H1 (cell line): Measurements from ENCODE around the gene CDON. TPM values are rescaled to one million over a fixed set of nuclear protein-coding genes. Genes with fewer than 3 reads are reported as not detected.

Experiments
- CTCF ChIA-PET: fragments of 300-600 bp; sonication (Branson Sonifier 250); formaldehyde crosslinking; loops from one replicate; lab custom pipeline; 2021; ENCODE audit not compliant: partially characterized antibody; lab: Charles Lee
- POLR2A ChIA-PET: fragments of 300-600 bp; sonication (Branson Sonifier 250); formaldehyde crosslinking; loops from one replicate; lab custom pipeline; 2021; ENCODE audit warnings: inconsistent platforms; ENCODE audit not compliant: partially characterized antibody; lab: Charles Lee
- DNase-seq, 2 experiments: peaks; one replicate each; pipeline versions ENCODE4 v3.0.0 to v3.0.0-alpha.2; 2010 to 2022; ENCODE audit warnings: low spot score in 2 of 2, low read depth in 1 of 2, mixed read lengths in 1 of 2
- FAIRE-seq: peaks from 2 replicates; lab custom pipeline; 2011; peaks lifted over from hg19 to GRCh38; lab: Jason Lieb, UNC
- H2AFZ ChIP-seq: 2 replicates; pipeline ENCODE4 v1.8.1; 2012; ENCODE audit warnings: low read length, inconsistent platforms
- H2AK5ac ChIP-seq: 2 replicates; pipeline ENCODE4 v1.6.1; 2013; ENCODE audit warnings: low read depth, low read length
- H2BK120ac ChIP-seq: replicated peaks from 2 replicates; pipeline ENCODE3; 2013; ENCODE audit warnings: low read depth, low read length, inconsistent platforms
- H2BK12ac ChIP-seq: 2 replicates; pipeline ENCODE4 v1.6.1; 2013; ENCODE audit warnings: low read depth, low read length
- H2BK15ac ChIP-seq: 2 replicates; pipeline ENCODE4 v1.6.1; 2013; ENCODE audit warnings: low read length
- H2BK20ac ChIP-seq: 2 replicates; pipeline ENCODE4 v1.6.1; 2013; ENCODE audit warnings: low read length
- H2BK5ac ChIP-seq: 2 replicates; pipeline ENCODE4 v1.6.1; 2013; ENCODE audit warnings: low read depth, low read length
- H3K14ac ChIP-seq: 2 replicates; pipeline ENCODE4 v1.6.1; 2013; ENCODE audit warnings: inconsistent platforms; ENCODE audit not compliant: insufficient read length
- H3K18ac ChIP-seq: 2 replicates; pipeline ENCODE4 v1.6.1; 2013; ENCODE audit warnings: low read length; ENCODE audit errors: extremely low read depth
- H3K23ac ChIP-seq: 2 replicates; pipeline ENCODE4 v1.6.1; 2013; ENCODE audit warnings: inconsistent platforms; ENCODE audit not compliant: insufficient read length
- H3K23me2 ChIP-seq: 2 replicates; pipeline ENCODE4 v1.6.1; 2013; ENCODE audit warnings: low read depth, low read length
- H3K27ac ChIP-seq: 2 replicates; pipeline ENCODE4 v1.6.1; 2011; ENCODE audit warnings: low read depth, low read length, inconsistent platforms
- H3K27me3 ChIP-seq, 4 experiments: replicated peaks in 1 of 4; 1 replicate in 1 of 4; 2 replicates in 3 of 4; pipeline versions ENCODE4 v1.6.1 to v1.8.1; 2011 to 2013; ENCODE audit warnings: low read length in 3 of 4, mild to moderate bottlenecking in 3 of 4, inconsistent platforms in 2 of 4, mixed read lengths in 2 of 4, moderate library complexity in 1 of 4; ENCODE audit not compliant: control insufficient read depth in 3 of 4, insufficient read depth in 3 of 4; ENCODE audit errors: extremely low read depth in 1 of 4
- H3K36me3 ChIP-seq, 4 experiments: 2 replicates each; pipeline versions ENCODE4 v1.6.1 to v1.8.1; 2011 to 2013; ENCODE audit warnings: mild to moderate bottlenecking in 4 of 4, low read length in 3 of 4, moderate library complexity in 2 of 4, control low read depth in 1 of 4, inconsistent platforms in 1 of 4; ENCODE audit not compliant: insufficient read depth in 4 of 4, control insufficient read depth in 2 of 4
- H3K4ac ChIP-seq: replicated peaks from 2 replicates; pipeline ENCODE3; 2013; ENCODE audit warnings: low read length, low read depth, mixed read lengths, inconsistent platforms; ENCODE audit not compliant: insufficient read length
- H3K4me1 ChIP-seq, 4 experiments: replicated peaks in 1 of 4; 1 replicate in 1 of 4; 2 replicates in 3 of 4; pipeline versions ENCODE4 v1.6.1 to v1.8.1; 2011 to 2013; ENCODE audit warnings: low read length in 3 of 4, inconsistent platforms in 2 of 4, mixed read lengths in 1 of 4; ENCODE audit not compliant: insufficient read depth in 4 of 4, control insufficient read depth in 3 of 4
- H3K4me2 ChIP-seq, 2 experiments: 2 replicates each; pipeline versions ENCODE4 v1.6.1 to v1.8.1; 2011 to 2013; ENCODE audit warnings: low read depth in 2 of 2, low read length in 2 of 2, control low read depth in 1 of 2, inconsistent platforms in 1 of 2, mild to moderate bottlenecking in 1 of 2; ENCODE audit not compliant: insufficient read depth in 1 of 2
- H3K4me3 ChIP-seq, 4 experiments: fragments of 200-600, 300-600 bp in 1 of 4; sonication (generic), shearing (Covaris generic), sonication (Bioruptor Twin) in 1 of 4; 2 replicates each; pipeline versions ENCODE4 v1.5.1 to v1.8.1; 2011 to 2016; ENCODE audit warnings: low read length in 4 of 4, low read depth in 3 of 4, control low read depth in 2 of 4, inconsistent platforms in 2 of 4, mild to moderate bottlenecking in 2 of 4, mixed read lengths in 1 of 4, moderate library complexity in 1 of 4; ENCODE audit not compliant: insufficient read depth in 2 of 4; ENCODE audit errors: extremely low read depth in 1 of 4
- H3K56ac ChIP-seq: replicated peaks from 2 replicates; pipeline ENCODE3; 2013; ENCODE audit warnings: low read depth, mild to moderate bottlenecking, mixed read lengths, low read length, inconsistent platforms; ENCODE audit not compliant: insufficient read length
- H3K79me1 ChIP-seq: 2 replicates; pipeline ENCODE4 v1.6.1; 2013; ENCODE audit warnings: low read depth, low read length, control low read depth
- H3K79me2 ChIP-seq, 2 experiments: 2 replicates each; pipeline versions ENCODE4 v1.6.1 to v1.8.1; 2012 to 2013; ENCODE audit warnings: low read length in 2 of 2, mild to moderate bottlenecking in 2 of 2, inconsistent platforms in 1 of 2; ENCODE audit not compliant: insufficient read depth in 2 of 2, control insufficient read depth in 1 of 2
- H3K9ac ChIP-seq, 4 experiments: replicated peaks in 1 of 4; 1 replicate in 1 of 4; 2 replicates in 3 of 4; pipeline versions ENCODE4 v1.6.1 to v1.8.1; 2011 to 2013; ENCODE audit warnings: low read depth in 3 of 4, low read length in 3 of 4, control low read depth in 2 of 4, mild to moderate bottlenecking in 2 of 4, moderate library complexity in 2 of 4, inconsistent platforms in 1 of 4; ENCODE audit errors: extremely low read depth in 1 of 4
- H3K9me3 ChIP-seq, 2 experiments: 2 replicates each; pipeline versions ENCODE4 v1.6.1 to v1.8.1; 2012 to 2013; ENCODE audit warnings: mild to moderate bottlenecking in 2 of 2, moderate library complexity in 2 of 2, control low read depth in 1 of 2, inconsistent platforms in 1 of 2, low read depth in 1 of 2, low read length in 1 of 2, mixed read lengths in 1 of 2; ENCODE audit not compliant: insufficient read depth in 2 of 2
- H4K20me1 ChIP-seq, 2 experiments: replicated peaks in 1 of 2; 2 replicates each; pipeline versions ENCODE3 to v1.8.1; 2011 to 2013; ENCODE audit warnings: inconsistent platforms in 2 of 2, low read length in 2 of 2, mild to moderate bottlenecking in 1 of 2; ENCODE audit not compliant: insufficient read depth in 2 of 2, control insufficient read depth in 1 of 2
- H4K5ac ChIP-seq: 2 replicates; pipeline ENCODE4 v1.6.1; 2013; ENCODE audit warnings: low read length, low read depth, mixed read lengths, inconsistent platforms; ENCODE audit not compliant: insufficient read length
- H4K8ac ChIP-seq: 2 replicates; pipeline ENCODE4 v1.8.0; 2013; ENCODE audit warnings: mild to moderate bottlenecking, moderate library complexity, low read length, inconsistent platforms; ENCODE audit not compliant: insufficient read depth; ENCODE audit errors: extremely low read depth
- H4K91ac ChIP-seq: replicated peaks from 2 replicates; pipeline ENCODE3; 2013; ENCODE audit warnings: low read length, mixed read lengths, inconsistent platforms; ENCODE audit not compliant: insufficient read length
- BACH1 ChIP-seq: IDR thresholded peaks from 2 replicates; pipeline ENCODE4 v1.6.1; 2012; ENCODE audit warnings: low read length, improper control_type of control experiment
- BCL11A ChIP-seq, 2 experiments: IDR thresholded peaks; one replicate each; pipeline ENCODE4 v1.6.1; 2011; ENCODE audit warnings: low read depth in 2 of 2, low read length in 2 of 2, mild to moderate bottlenecking in 2 of 2
- EP300 ChIP-seq, 2 experiments: IDR thresholded peaks; 1 replicate in 1 of 2; 2 replicates in 1 of 2; pipeline ENCODE4 v1.6.1; 2011 to 2012; ENCODE audit warnings: low read depth in 2 of 2, low read length in 2 of 2, mild to moderate bottlenecking in 2 of 2, borderline replicate concordance in 1 of 2, inconsistent platforms in 1 of 2, moderate library complexity in 1 of 2
- JUN ChIP-seq: IDR thresholded peaks from 2 replicates; pipeline ENCODE4 v1.6.1; 2011; ENCODE audit warnings: low read depth, mild to moderate bottlenecking, improper control_type of control experiment, low read length
- MAX ChIP-seq: IDR thresholded peaks from 2 replicates; pipeline ENCODE4 v1.6.1; 2012; ENCODE audit warnings: inconsistent platforms
- PHF8 ChIP-seq: fragments of 200-600 bp; sonication (generic); conservative IDR thresholded peaks from 2 replicates; pipeline ENCODE4 v1.7.1; 2012; ENCODE audit warnings: low read depth, mild to moderate bottlenecking, inconsistent platforms, low read length, moderate library complexity
- RBBP5 ChIP-seq: IDR thresholded peaks from 2 replicates; pipeline ENCODE4 v1.7.1; 2012; ENCODE audit warnings: low read depth, mild to moderate bottlenecking, inconsistent platforms, low read length, moderate library complexity, borderline replicate concordance
- RFX5 ChIP-seq: IDR thresholded peaks from 2 replicates; pipeline ENCODE4 v1.6.1; 2011; ENCODE audit warnings: low read depth, low read length, improper control_type of control experiment, borderline replicate concordance
- RNF2 ChIP-seq: fragments of 200-900, 300-1000 bp; sonication (generic); IDR thresholded peaks from 2 replicates; pipeline ENCODE4 v1.7.1; 2016; ENCODE audit warnings: borderline replicate concordance, low read depth, mild to moderate bottlenecking, antibody characterized with exemption, low read length; ENCODE audit not compliant: poor library complexity, severe bottlenecking; ENCODE audit errors: missing control alignments
- SP2 ChIP-seq: IDR thresholded peaks from 2 replicates; pipeline ENCODE4 v1.6.1; 2012; ENCODE audit warnings: mild to moderate bottlenecking, low read length, inconsistent platforms
- SRF ChIP-seq: IDR thresholded peaks from 2 replicates; pipeline ENCODE4 v1.6.1; 2011; ENCODE audit warnings: mild to moderate bottlenecking, low read depth, low read length, moderate library complexity
- TAF7 ChIP-seq: optimal IDR thresholded peaks from 2 replicates; pipeline ENCODE3; 2011; ENCODE audit warnings: low read depth, mild to moderate bottlenecking, inconsistent platforms, low read length, moderate library complexity, borderline replicate concordance
- TCF12 ChIP-seq: IDR thresholded peaks from 2 replicates; pipeline ENCODE4 v1.6.1; 2011; ENCODE audit warnings: low read depth, mild to moderate bottlenecking, low read length
- ZNF274 ChIP-seq: IDR thresholded peaks from 2 replicates; pipeline ENCODE4 v1.7.0; 2012; ENCODE audit warnings: low read length, borderline replicate concordance; ENCODE audit errors: extremely low read depth
- WGBS, 2 experiments: shearing (Covaris generic) in 1 of 2; methylation state at CpG; one replicate each; pipeline versions ENCODE4 v1.1.6 to v1.1.7; 2013 to 2015; ENCODE audit warnings: low lambda C conversion rate in 2 of 2, mixed read lengths in 2 of 2, inconsistent platforms in 1 of 2, low coverage in 1 of 2, missing lambda C conversion rate in 1 of 2; ENCODE audit not compliant: insufficient replicate concordance in 2 of 2, insufficient coverage in 1 of 2, insufficient read length in 1 of 2; ENCODE audit errors: extremely low coverage in 1 of 2, missing lambda C conversion rate in 1 of 2; 5-methylcytosine and 5-hydroxymethylcytosine counted together
- polyA plus RNA-seq, 7 experiments: library from polyadenylated mRNA; depleted of rRNA in 3 of 7; stranded (reverse) in 5 of 7; unstranded in 2 of 7; fragments of >200 nt in 5 of 7; fragments of 200-250 nt in 2 of 7; gene quantifications; 1 replicate in 5 of 7; 2 replicates in 1 of 7; 4 replicates in 1 of 7; pipeline versions ENCODE4 v1.2.1 to v1.2.3, GENCODE V29; 2011 to 2013; ENCODE audit warnings: missing spikeins in 2 of 7, mixed read lengths in 2 of 7
- total RNA-seq: library from RNA; stranded (reverse); fragmentation: NEBNext Ultra II Directional; extraction: Animal tissue kit (Norgen Biotek cat#: 25700); gene quantifications from 2 replicates; pipeline ENCODE4 v1.2.1, GENCODE V29; 2021

Gene CDON
- total and polyA plus RNA-seq, 2 of the 8 experiments (the other 6 are each of a cell fraction or from before 2014, with no cell fraction given): 11.0 to 32.5 TPM

- no peaks in the 10 kb centered on the region for H3K79me2 ChIP-seq
- FAIRE-seq: no peak
- H3K23ac ChIP-seq: no peak overlapping the region
- no peak for TF ChIP-seq TCF12
- TF ChIP-seq ZNF274: no peak
- no peak for TF ChIP-seq JUN
- no peak for TF ChIP-seq EP300 (IDR thresholded peaks at IDR 0.05; ENCODE audit: borderline replicate concordance in 1 of 2, low read depth in 2 of 2, low read length in 2 of 2)
- TF ChIP-seq BCL11A (IDR thresholded peaks at IDR 0.05; ENCODE audit: low read depth in 2 of 2, low read length in 2 of 2): no peak
- TF ChIP-seq TAF7: no peak
- no peak for TF ChIP-seq BACH1
- no peak for TF ChIP-seq PHF8
- TF ChIP-seq RFX5: no peak
- no peak for TF ChIP-seq RNF2
- no peak for TF ChIP-seq RBBP5
- no peak for TF ChIP-seq SRF
- no peak for TF ChIP-seq MAX
- TF ChIP-seq SP2: no peak
These were observed 136.0 kb downstream of the CDON start for GRCh38 chr11:125926682-125927081.

More at GRCh38 chr11:125926682-125927081, 136.0 kb downstream of the CDON start:
- Histone ChIP-seq H2BK20ac (no peak overlapping the region), H2AFZ (no peak overlapping the region), H3K4ac (no peak overlapping the region), H2BK5ac (no peak overlapping the region), H3K9ac (no peak overlapping the region), H3K36me3 (no peaks in the 10 kb centered on the region), H3K4me2 (no peak overlapping the region), H3K14ac (no peak overlapping the region), H3K9me3 (no peaks in the 10 kb centered on the region), H4K5ac (no peak overlapping the region), H2BK15ac (peak overlapping the region; percentile 22; the same call in 1 of the 2 replicates), H2BK12ac (no peak overlapping the region), H3K4me1 (no peaks in the 10 kb centered on the region; a peak in 3 of 7 replicates), H4K91ac (no peak overlapping the region), H3K56ac (no peak overlapping the region), H4K8ac (no peak overlapping the region), H3K18ac (no peak overlapping the region), H3K27ac (no peak overlapping the region), H3K4me3 (no peak overlapping the region), H3K23me2 (no peaks in the 10 kb centered on the region), H3K79me1 (no peaks in the 10 kb centered on the region), H3K27me3 (no peaks in the 10 kb centered on the region), H2BK120ac (no peak overlapping the region), H2AK5ac (no peak overlapping the region), H4K20me1 (no peaks in the 10 kb centered on the region)
- ChIA-PET CTCF (interaction anchor here (0.8 to 7.0 kb wide), 6 partner anchors 15 to 267 kb away, joined by 3 to 76 read pairs (median 4); partner anchors contain the start of gene VSIG10L2), POLR2A (no interaction called here)
- WGBS, 2 experiments: 92% methylated on average over 12 of the region's 12 CpGs; no CpG with 5 or more reads in 1 of the 2 experiments
- no peak for DNase-seq
